K562 (cell line): ENCODE data around the gene CPNE1. TPM values are rescaled to one million over a fixed set of nuclear protein-coding genes. Genes with fewer than 3 reads are reported as not detected.

Experiments used
- ATAC-seq: fragments of 200-7000 bp; cut with Tn5 transposase; 3 replicates; pipeline ENCODE4 v1.9.1; 2020; ENCODE audit warnings: moderate library complexity
- BruUV-seq: library from RNA; stranded (reverse); fragments of 400-500 nt; replicated peaks from 2 replicates; lab custom pipeline; 2021; lab: Mats Ljungman, UMichigan
- CTCF ChIA-PET: fragments of 300-600 bp; formaldehyde crosslinking; extraction: SDS; loops from one replicate; lab custom pipeline; 2021; ENCODE audit warnings: low intra/inter-chr PET ratio; lab: Yijun Ruan, JAX
- POLR2A ChIA-PET: fragments of 300-600, 350-650 bp; sonication (Branson Sonifier 250); formaldehyde crosslinking; extraction: SDS; loops from one replicate; lab custom pipeline; 2021; ENCODE audit warnings: antibody characterized with exemption, inconsistent platforms; lab: Yijun Ruan, JAX
- DNase-seq, 4 experiments: peaks; one replicate each; pipeline versions ENCODE4 v3.0.0 to v3.0.0-alpha.2; 2011 to 2018; ENCODE audit warnings: low spot score in 3 of 4, mixed read lengths in 3 of 4; ENCODE audit errors: extremely low read depth in 1 of 4
- FAIRE-seq: peaks from 2 replicates; lab custom pipeline; 2011; peaks lifted over from hg19 to GRCh38; lab: Jason Lieb, UNC
- H2AFZ ChIP-seq: 2 replicates; pipeline ENCODE4 v1.6.0; 2011; ENCODE audit warnings: low read depth, low read length, control low read depth, inconsistent platforms
- H3K27ac ChIP-seq: fragments of 200-600 bp; 3 replicates; pipeline ENCODE4 v1.8.0; 2011; ENCODE audit warnings: low read depth, mild to moderate bottlenecking, control low read depth, inconsistent platforms, low read length, moderate library complexity, mixed read lengths; ENCODE audit errors: extremely low read depth
- H3K27me3 ChIP-seq, 2 experiments: fragments of 300-600 bp in 1 of 2; 2 replicates in 1 of 2; 3 replicates in 1 of 2; pipeline versions ENCODE4 v1.6.0 to v1.8.0; 2011; ENCODE audit warnings: inconsistent platforms in 2 of 2, low read length in 2 of 2, mild to moderate bottlenecking in 1 of 2, mixed read lengths in 1 of 2, moderate library complexity in 1 of 2; ENCODE audit not compliant: control insufficient read depth in 2 of 2, insufficient read depth in 2 of 2
- H3K36me3 ChIP-seq: fragments of 300-600 bp; 3 replicates; pipeline ENCODE4 v1.8.0; 2011; ENCODE audit warnings: mild to moderate bottlenecking, low read length, inconsistent platforms; ENCODE audit not compliant: control insufficient read depth, insufficient read depth
- H3K4me1 ChIP-seq, 2 experiments: fragments of 200-600 bp in 1 of 2; replicated peaks in 1 of 2; 2 replicates in 1 of 2; 3 replicates in 1 of 2; pipeline versions ENCODE4 v1.5.1 to v1.8.0; 2011; ENCODE audit warnings: inconsistent platforms in 2 of 2, low read length in 2 of 2, mild to moderate bottlenecking in 1 of 2, mixed read lengths in 1 of 2, moderate library complexity in 1 of 2; ENCODE audit not compliant: control insufficient read depth in 2 of 2, insufficient read depth in 2 of 2
- H3K4me2 ChIP-seq: 2 replicates; pipeline ENCODE4 v1.6.1; 2011; ENCODE audit warnings: low read length, control low read depth, inconsistent platforms, mixed read lengths; ENCODE audit not compliant: insufficient read depth
- H3K4me3 ChIP-seq: fragments of 200-600 bp; sonication (generic), shearing (Covaris generic); 2 replicates; pipeline ENCODE4 v1.5.1; 2016; ENCODE audit warnings: control low read depth, inconsistent platforms
- H3K79me2 ChIP-seq: fragments of 200-600 bp; 3 replicates; pipeline ENCODE4 v1.8.0; 2011; ENCODE audit warnings: low read length, inconsistent platforms; ENCODE audit not compliant: control insufficient read depth, insufficient read depth
- H3K9ac ChIP-seq, 2 experiments: 2 replicates each; pipeline versions ENCODE4 v1.6.0 to v1.6.1; 2011; ENCODE audit warnings: low read depth in 2 of 2, low read length in 2 of 2, control low read depth in 1 of 2, inconsistent platforms in 1 of 2, mild to moderate bottlenecking in 1 of 2, mixed read lengths in 1 of 2; ENCODE audit not compliant: insufficient read depth in 1 of 2
- H3K9me1 ChIP-seq: one replicate; pipeline ENCODE4 v1.6.0; 2011; ENCODE audit warnings: inconsistent platforms, mild to moderate bottlenecking, low read length, moderate library complexity; ENCODE audit not compliant: control insufficient read depth, insufficient read depth
- H3K9me3 ChIP-seq: replicated peaks from 2 replicates; pipeline ENCODE4 v1.5.1; 2011; ENCODE audit warnings: low read depth, low read length, inconsistent platforms; ENCODE audit not compliant: control insufficient read depth, insufficient read depth
- H4K20me1 ChIP-seq: replicated peaks from 2 replicates; pipeline ENCODE4 v1.6.1; 2011; ENCODE audit warnings: low read length, inconsistent platforms, mixed read lengths; ENCODE audit not compliant: control insufficient read depth, insufficient read depth
- BCOR ChIP-seq: fragments of 450-650 bp; IDR thresholded peaks from 2 replicates; pipeline ENCODE4 v1.6.1; 2016
- CREB3L1 ChIP-seq: fragments of 450-650 bp; IDR thresholded peaks from 2 replicates; pipeline ENCODE4 v1.6.1; 2014; ENCODE audit warnings: low read depth, mild to moderate bottlenecking, moderate library complexity, borderline replicate concordance
- E2F5 ChIP-seq: sonication (generic); formaldehyde crosslinking; IDR thresholded peaks from 2 replicates; pipeline ENCODE4 v1.8.0; 2022; ENCODE audit warnings: mild to moderate bottlenecking, missing genetic modification reagents
- ELF4 ChIP-seq: fragments of 450-650 bp; formaldehyde crosslinking; IDR thresholded peaks from 2 replicates; pipeline ENCODE4 v1.4.0; 2022; ENCODE audit warnings: missing genetic modification characterization
- FOXK1 ChIP-seq: sonication (generic); formaldehyde crosslinking; IDR thresholded peaks from 2 replicates; pipeline ENCODE4 v1.8.0; 2022; ENCODE audit warnings: missing genetic modification reagents, mild to moderate bottlenecking, borderline replicate concordance
- HDGF ChIP-seq: fragments of 450-650 bp; IDR thresholded peaks from 2 replicates; pipeline ENCODE4 v1.6.1; 2016
- OTX1 ChIP-seq: fragments of 450-650 bp; formaldehyde crosslinking; IDR thresholded peaks from 2 replicates; pipeline ENCODE4 v1.4.0; 2022; ENCODE audit warnings: mild to moderate bottlenecking
- SAP30 ChIP-seq: fragments of 200-600 bp; sonication (generic); IDR thresholded peaks from 2 replicates; pipeline ENCODE4 v1.6.1; 2012; ENCODE audit warnings: borderline replicate concordance, low read depth, mild to moderate bottlenecking, moderate library complexity, low read length, control low read depth, inconsistent platforms; ENCODE audit not compliant: insufficient read depth, poor library complexity, severe bottlenecking
- TBP ChIP-seq: optimal IDR thresholded peaks from 2 replicates; pipeline ENCODE3; 2011; ENCODE audit warnings: low read depth, low read length, improper control_type of control experiment
- ZKSCAN1 ChIP-seq: fragments of 150-350 bp; IDR thresholded peaks from 2 replicates; pipeline ENCODE4 v1.6.1; 2016; ENCODE audit warnings: low read depth, low read length
- ZNF395 ChIP-seq: fragments of 200-800 bp; sonication (Bioruptor generic); IDR thresholded peaks from 2 replicates; pipeline ENCODE4 v1.6.1; 2017; ENCODE audit warnings: missing genetic modification characterization, missing compliant biosample characterization
- WGBS: fragments of 100-300 bp; shearing (Covaris generic); methylation state at CpG from one replicate; pipeline ENCODE4 v1.1.6; 2016; ENCODE audit warnings: low coverage, mixed read lengths; ENCODE audit not compliant: insufficient coverage; ENCODE audit errors: missing lambda C conversion rate; 5-methylcytosine and 5-hydroxymethylcytosine counted together
- in situ Hi-C: fragments of 300-500 bp; cut with MboI; formaldehyde crosslinking; loops from 4 replicates; pipeline ENCODE4 v1.15.0; 2018; ENCODE audit warnings: inconsistent platforms, mixed read lengths
- intact Hi-C: fragments of 100-400 bp; cut with micrococcal nuclease; formaldehyde crosslinking; loops from 2 replicates; pipeline ENCODE4 v1.14.2; 2022
- polyA plus RNA-seq, 8 experiments: library from polyadenylated mRNA; depleted of rRNA in 4 of 8; stranded (reverse) in 5 of 8; unstranded in 3 of 8; fragments of >200 nt; fragmentation: Nextera tagmentation in 2 of 8; fragmentation: Illumina TruSeq in 1 of 8; extraction: Ambion mirVana in 2 of 8; extraction: Trizol in 1 of 8; gene quantifications; 2 replicates each; pipeline versions ENCODE4 v1.2.1 to v1.2.3, GENCODE V29; 2011 to 2014; ENCODE audit warnings: inconsistent platforms in 1 of 8, missing spikeins in 1 of 8
- total RNA-seq, 7 experiments: library from RNA; depleted of rRNA in 6 of 7; stranded (reverse); fragments of >200 nt in 6 of 7; fragmentation: Illumina TruSeq in 2 of 7; extraction: Trizol in 2 of 7; gene quantifications; 2 replicates each; pipeline versions ENCODE4 v1.2.1 to v1.2.3, GENCODE V29; 2011 to 2021; ENCODE audit warnings: low replicate concordance in 1 of 7
- TF ChIP-seq, protein P1 (sequence below), 2 experiments: IDR thresholded peaks; 2 replicates each; pipeline ENCODE4 v1.6.1; 2012; ENCODE audit warnings: improper control_type of control experiment in 2 of 2, low read depth in 2 of 2, low read length in 2 of 2, borderline replicate concordance in 1 of 2

CPNE1 gene
- total and polyA plus RNA-seq, 9 of the 15 experiments (the other 6 are each of a cell fraction or from before 2014, with no cell fraction given): 42.1 to 102 (median 56.0) TPM

- 4% methylated on average over 36 of the region's 37 CpGs for WGBS
- CTCF ChIA-PET: no interaction called here
- TF ChIP-seq, protein P1, sequence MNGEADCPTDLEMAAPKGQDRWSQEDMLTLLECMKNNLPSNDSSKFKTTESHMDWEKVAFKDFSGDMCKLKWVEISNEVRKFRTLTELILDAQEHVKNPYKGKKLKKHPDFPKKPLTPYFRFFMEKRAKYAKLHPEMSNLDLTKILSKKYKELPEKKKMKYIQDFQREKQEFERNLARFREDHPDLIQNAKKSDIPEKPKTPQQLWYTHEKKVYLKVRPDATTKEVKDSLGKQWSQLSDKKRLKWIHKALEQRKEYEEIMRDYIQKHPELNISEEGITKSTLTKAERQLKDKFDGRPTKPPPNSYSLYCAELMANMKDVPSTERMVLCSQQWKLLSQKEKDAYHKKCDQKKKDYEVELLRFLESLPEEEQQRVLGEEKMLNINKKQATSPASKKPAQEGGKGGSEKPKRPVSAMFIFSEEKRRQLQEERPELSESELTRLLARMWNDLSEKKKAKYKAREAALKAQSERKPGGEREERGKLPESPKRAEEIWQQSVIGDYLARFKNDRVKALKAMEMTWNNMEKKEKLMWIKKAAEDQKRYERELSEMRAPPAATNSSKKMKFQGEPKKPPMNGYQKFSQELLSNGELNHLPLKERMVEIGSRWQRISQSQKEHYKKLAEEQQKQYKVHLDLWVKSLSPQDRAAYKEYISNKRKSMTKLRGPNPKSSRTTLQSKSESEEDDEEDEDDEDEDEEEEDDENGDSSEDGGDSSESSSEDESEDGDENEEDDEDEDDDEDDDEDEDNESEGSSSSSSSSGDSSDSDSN (IDR thresholded peaks at IDR 0.05; ENCODE audit: borderline replicate concordance in 1 of 2, low read depth in 2 of 2, low read length in 2 of 2): 0 out of 4 replicates have a peak, but pooled peaks of 1 of the 2 experiments have one; percentile 38
- peak; percentile 7; the same call in 1 of the 2 replicates for TF ChIP-seq E2F5
- TF ChIP-seq ZKSCAN1: peak; percentile 28; the same call in 1 of the 2 replicates
- TF ChIP-seq FOXK1 (CRISPR knock-in tag): peak; percentile 41; the same call in 1 of the 2 replicates
- peak; percentile 31 for TF ChIP-seq SAP30
- TF ChIP-seq ZNF395 (CRISPR knock-in tag): no peak
- no peak for TF ChIP-seq CREB3L1
- TF ChIP-seq TBP: peak; percentile 23
- TF ChIP-seq HDGF: 0 out of 2 replicates have a peak, but pooled peaks have one; percentile 59
- TF ChIP-seq OTX1 (CRISPR knock-in tag): peak; percentile 62; the same call in 1 of the 2 replicates
- TF ChIP-seq BCOR: 0 out of 2 replicates have a peak, but pooled peaks have one; percentile 8
- peak; percentile 40; the same call in 1 of the 2 replicates for TF ChIP-seq ELF4 (CRISPR knock-in tag)
Observed at GRCh38 chr20:35698298-35699126, 33.8 kb upstream of the CPNE1 start.

More at GRCh38 chr20:35698298-35699126, 33.8 kb upstream of the CPNE1 start:
- no peaks in the 10 kb centered on the region for H3K9me3 ChIP-seq
- peak overlapping the region; percentile 97 for H3K9ac ChIP-seq
- H3K4me2 ChIP-seq: peak overlapping the region; percentile 98
- FAIRE-seq: peak; percentile 65
- peak overlapping the region; percentile 96 for H3K4me3 ChIP-seq
- ATAC-seq: peak; percentile 52
- no peaks in the 10 kb centered on the region; the same call in 1 of the 2 replicates for H4K20me1 ChIP-seq
- H2AFZ ChIP-seq: peak overlapping the region; percentile 91
- H3K36me3 ChIP-seq: peaks cover 56% of the 10 kb centered on the region; the same call in 2 of the 3 replicates
- H3K27ac ChIP-seq: peak overlapping the region; percentile 92
- BruUV-seq: TSS peak; percentile 40
- intact Hi-C loops (loop anchor here (2.0 kb wide), 1 partner anchor 82 kb away; no protein-coding TSS in a partner anchor), in situ Hi-C loops (no loop called here)
- H3K27me3 ChIP-seq: no peaks in the 10 kb centered on the region
- POLR2A ChIA-PET: interaction anchor here (1.0 to 2.6 kb wide), 5 partner anchors 8 to 82 kb away, joined by 3 to 11 read pairs (median 6); no protein-coding TSS in a partner anchor
- peaks cover 10 to 14% of the 10 kb centered on the region in 2 experiments; a peak in 4 of 5 replicates for H3K4me1 ChIP-seq
- DNase-seq: peak; percentile 50 to 64 (median 52)
- peaks cover 41% of the 10 kb centered on the region for H3K79me2 ChIP-seq
- no peaks in the 10 kb centered on the region for H3K9me1 ChIP-seq
